ENCODE measurements around the gene TBX3.

TBX3 gene

GRCh38 chr12:114686426-114686772 lies 2.4 kb upstream of the TBX3 start:
- H3K9me3 ChIP-seq (ENCODE audit: low read length) = no peaks in the 10 kb centered on the region
- no peak overlapping the region for H2AFZ ChIP-seq (ENCODE audit: low read length)
- H3K36me3 ChIP-seq (ENCODE audit: insufficient read depth, low read length) = no peaks in the 10 kb centered on the region
- H3K4me2 ChIP-seq (ENCODE audit: low read length) = no peak overlapping the region
- H3K79me2 ChIP-seq (ENCODE audit: insufficient read depth, low read length) = no peaks in the 10 kb centered on the region
- no peaks in the 10 kb centered on the region for H3K27me3 ChIP-seq (ENCODE audit: insufficient read depth, low read length)
- no peak overlapping the region for H3K27ac ChIP-seq (ENCODE audit: low read depth, low read length, poor library complexity, severe bottlenecking)
- no peaks in the 10 kb centered on the region for H3K4me1 ChIP-seq (ENCODE audit: insufficient read depth, low read length, severe bottlenecking)
- TF ChIP-seq EZH2 (IDR thresholded peaks at IDR 0.05; ENCODE audit: borderline replicate concordance, low read length) = no peak
- no peak for TF ChIP-seq CTCF (IDR thresholded peaks at IDR 0.05; ENCODE audit: low read length)
- H3K4me3 ChIP-seq (ENCODE audit: low read depth, low read length, poor library complexity, severe bottlenecking) = no peak overlapping the region
- no peaks in the 10 kb centered on the region for H3F3A ChIP-seq (ENCODE audit: insufficient read depth, low read length)
- no peaks in the 10 kb centered on the region for H3K9me2 ChIP-seq (ENCODE audit: low read depth, low read length)
- H3K9ac ChIP-seq (ENCODE audit: low read length) = no peak overlapping the region
- no peaks in the 10 kb centered on the region for H4K20me1 ChIP-seq (ENCODE audit: insufficient read depth, low read length)

GRCh38 chr12:114685869-114686268 lies 1.9 kb upstream of the TBX3 start:
- no peak overlapping the region for H3K27ac ChIP-seq (ENCODE audit: low read depth, low read length, poor library complexity, severe bottlenecking)
- no peaks in the 10 kb centered on the region for H4K20me1 ChIP-seq (ENCODE audit: insufficient read depth, low read length)
- no peak overlapping the region for H3K9ac ChIP-seq (ENCODE audit: low read length)

GRCh38 chr12:114685320-114685781 lies 1.4 kb upstream of the TBX3 start:
- Histone ChIP-seq H3K9me3 (ENCODE audit: low read length) (no peaks in the 10 kb centered on the region), H3K27ac (ENCODE audit: low read depth, low read length, poor library complexity, severe bottlenecking) (no peak overlapping the region), H3K9me2 (ENCODE audit: low read depth, low read length) (no peaks in the 10 kb centered on the region), H3K4me3 (ENCODE audit: low read depth, low read length, poor library complexity, severe bottlenecking) (no peak overlapping the region), H3K36me3 (ENCODE audit: insufficient read depth, low read length) (no peaks in the 10 kb centered on the region), H3F3A (ENCODE audit: insufficient read depth, low read length) (no peaks in the 10 kb centered on the region), H3K9ac (ENCODE audit: low read length) (no peak overlapping the region), H3K4me2 (ENCODE audit: low read length) (no peak overlapping the region), H3K79me2 (ENCODE audit: insufficient read depth, low read length) (no peaks in the 10 kb centered on the region), H4K20me1 (ENCODE audit: insufficient read depth, low read length) (no peaks in the 10 kb centered on the region), H3K4me1 (ENCODE audit: insufficient read depth, low read length, severe bottlenecking) (no peaks in the 10 kb centered on the region), H2AFZ (ENCODE audit: low read length) (no peak overlapping the region), H3K27me3 (ENCODE audit: insufficient read depth, low read length) (no peaks in the 10 kb centered on the region)
- TF ChIP-seq CTCF (IDR thresholded peaks at IDR 0.05; ENCODE audit: low read length) = no peak
- TF ChIP-seq EZH2 (IDR thresholded peaks at IDR 0.05; ENCODE audit: borderline replicate concordance, low read length) = no peak

More at GRCh38 chr12:114685869-114686268, 1.9 kb upstream of the TBX3 start:
- Histone ChIP-seq H3F3A (ENCODE audit: insufficient read depth, low read length) (no peaks in the 10 kb centered on the region), H3K27me3 (ENCODE audit: insufficient read depth, low read length) (no peaks in the 10 kb centered on the region), H2AFZ (ENCODE audit: low read length) (no peak overlapping the region), H3K9me2 (ENCODE audit: low read depth, low read length) (no peaks in the 10 kb centered on the region), H3K79me2 (ENCODE audit: insufficient read depth, low read length) (no peaks in the 10 kb centered on the region), H3K4me1 (ENCODE audit: insufficient read depth, low read length, severe bottlenecking) (no peaks in the 10 kb centered on the region), H3K9me3 (ENCODE audit: low read length) (no peaks in the 10 kb centered on the region), H3K4me2 (ENCODE audit: low read length) (no peak overlapping the region), H3K36me3 (ENCODE audit: insufficient read depth, low read length) (no peaks in the 10 kb centered on the region), H3K4me3 (ENCODE audit: low read depth, low read length, poor library complexity, severe bottlenecking) (no peak overlapping the region)
- TF ChIP-seq CTCF (IDR thresholded peaks at IDR 0.05; ENCODE audit: low read length) = no peak
- no peak for TF ChIP-seq EZH2 (IDR thresholded peaks at IDR 0.05; ENCODE audit: borderline replicate concordance, low read length)
